ENCODE results near the gene RPA3.

DNA sequence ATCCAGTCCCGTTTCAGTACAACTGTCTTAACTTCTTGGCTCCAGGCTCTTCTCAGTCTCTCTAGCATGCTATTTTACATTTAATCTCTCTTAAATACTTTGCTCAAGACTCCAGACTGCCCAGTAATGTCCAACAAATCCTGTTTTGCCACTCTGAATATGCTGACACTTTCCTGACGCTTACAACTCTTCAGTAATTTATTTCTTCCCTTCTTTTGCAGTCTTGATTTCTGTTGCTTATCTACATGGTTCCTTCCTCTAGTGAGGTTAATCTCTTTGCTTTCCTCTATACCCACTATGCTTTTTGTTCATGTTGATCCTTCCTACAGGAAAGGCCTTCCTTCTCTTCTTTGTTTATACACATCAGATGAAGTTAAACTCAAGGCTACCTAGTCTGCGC is 54.1 kb downstream of the RPA3 start:
- TF ChIP-seq, protein P1, sequence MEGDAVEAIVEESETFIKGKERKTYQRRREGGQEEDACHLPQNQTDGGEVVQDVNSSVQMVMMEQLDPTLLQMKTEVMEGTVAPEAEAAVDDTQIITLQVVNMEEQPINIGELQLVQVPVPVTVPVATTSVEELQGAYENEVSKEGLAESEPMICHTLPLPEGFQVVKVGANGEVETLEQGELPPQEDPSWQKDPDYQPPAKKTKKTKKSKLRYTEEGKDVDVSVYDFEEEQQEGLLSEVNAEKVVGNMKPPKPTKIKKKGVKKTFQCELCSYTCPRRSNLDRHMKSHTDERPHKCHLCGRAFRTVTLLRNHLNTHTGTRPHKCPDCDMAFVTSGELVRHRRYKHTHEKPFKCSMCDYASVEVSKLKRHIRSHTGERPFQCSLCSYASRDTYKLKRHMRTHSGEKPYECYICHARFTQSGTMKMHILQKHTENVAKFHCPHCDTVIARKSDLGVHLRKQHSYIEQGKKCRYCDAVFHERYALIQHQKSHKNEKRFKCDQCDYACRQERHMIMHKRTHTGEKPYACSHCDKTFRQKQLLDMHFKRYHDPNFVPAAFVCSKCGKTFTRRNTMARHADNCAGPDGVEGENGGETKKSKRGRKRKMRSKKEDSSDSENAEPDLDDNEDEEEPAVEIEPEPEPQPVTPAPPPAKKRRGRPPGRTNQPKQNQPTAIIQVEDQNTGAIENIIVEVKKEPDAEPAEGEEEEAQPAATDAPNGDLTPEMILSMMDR (IDR thresholded peaks at IDR 0.05): no peak
- no peak for TF ChIP-seq POLR2A (IDR thresholded peaks at IDR 0.05)

Data from lower leg skin (tissue), 3 donors.